LNCaP clone FGC (cell line): ENCODE data around the gene KRTAP9-7.
"Not testable (repeated sequence)": the region's sequence is repeated elsewhere in the genome, so short reads cannot be mapped to it uniquely, and the experiment has no call there.

ENCODE experiments used
- DNase-seq: peaks from one replicate; pipeline ENCODE4 v3.0.0-alpha.2; 2011; ENCODE audit warnings: low read depth
- H3K4me3 ChIP-seq: 2 replicates; pipeline ENCODE4 v1.5.1; 2011; ENCODE audit warnings: mild to moderate bottlenecking, low read depth, low read length, control low read depth
- CTCF ChIP-seq: IDR thresholded peaks from 2 replicates; pipeline ENCODE4 v1.5.1; 2012; ENCODE audit warnings: mild to moderate bottlenecking; ENCODE audit not compliant: control insufficient read depth, insufficient read depth; ENCODE audit errors: extremely low read depth

Gene KRTAP9-7

GRCh38 chr17:41251261-41251660 is 24.2 kb upstream of the KRTAP9-7 start:
- H3K4me3 ChIP-seq = no peak overlapping the region
- DNase-seq = no peak
- no peak for TF ChIP-seq CTCF

GRCh38 chr17:41254861-41255260 is 20.6 kb upstream of the KRTAP9-7 start:
- H3K4me3 ChIP-seq = no peak overlapping the region
- no peak for TF ChIP-seq CTCF
- DNase-seq = no peak

GRCh38 chr17:41255381-41256290 is 19.9 kb upstream of the KRTAP9-7 start, which contains the start of gene KRTAP9-9:
TSS of gene KRTAP9-9 (plus strand) at chr17:41255384.
- not testable (repeated sequence) for DNase-seq, H3K4me3 ChIP-seq

- no peak for TF ChIP-seq CTCF
- no peak overlapping the region for H3K4me3 ChIP-seq
- no peak for DNase-seq
These were observed 19.2 kb upstream of the KRTAP9-7 start for GRCh38 chr17:41256291-41256685.

- no peak for TF ChIP-seq CTCF
- H3K4me3 ChIP-seq = no peak overlapping the region
- no peak for DNase-seq
These were observed 17.1 kb upstream of the KRTAP9-7 start for GRCh38 chr17:41258406-41258805.

GRCh38 chr17:41263212-41263611 is 12.3 kb upstream of the KRTAP9-7 start:
- DNase-seq = no peak
- TF ChIP-seq CTCF = no peak
- no peak overlapping the region for H3K4me3 ChIP-seq

GRCh38 chr17:41264599-41264998 is 10.9 kb upstream of the KRTAP9-7 start:
- H3K4me3 ChIP-seq = no peak overlapping the region
- TF ChIP-seq CTCF = no peak
- peak; percentile 21 for DNase-seq
